Neutrophil (primary cell): ENCODE data around the gene CGNL1.

Experiments used
- H3K27ac ChIP-seq: fragments of 200-600 bp; sonication (generic); 2 replicates; pipeline ENCODE4 v1.5.1; 2016; ENCODE audit warnings: mild to moderate bottlenecking, moderate library complexity
- H3K27me3 ChIP-seq: fragments of 200-600 bp; sonication (generic); 2 replicates; pipeline ENCODE4 v1.6.0; 2016; ENCODE audit warnings: mild to moderate bottlenecking
- H3K36me3 ChIP-seq: fragments of 200-600 bp; sonication (generic); 2 replicates; pipeline ENCODE4 v1.5.1; 2017
- H3K4me1 ChIP-seq, 2 experiments: fragments of 200-600 bp in 1 of 2; sonication (generic) in 1 of 2; 1 replicate in 1 of 2; 2 replicates in 1 of 2; pipeline versions ENCODE4 v1.5.1 to v1.6.1; 2013 to 2016; ENCODE audit warnings: low read depth in 1 of 2, low read length in 1 of 2, mild to moderate bottlenecking in 1 of 2, moderate library complexity in 1 of 2; ENCODE audit not compliant: control insufficient read depth in 1 of 2, insufficient read depth in 1 of 2
- H3K4me3 ChIP-seq, 2 experiments: fragments of 200-600 bp in 1 of 2; sonication (generic) in 1 of 2; 1 replicate in 1 of 2; 2 replicates in 1 of 2; pipeline ENCODE4 v1.5.1; 2013 to 2016; ENCODE audit warnings: low read depth in 1 of 2, low read length in 1 of 2, mild to moderate bottlenecking in 1 of 2, moderate library complexity in 1 of 2
- H3K9me3 ChIP-seq: fragments of 200-600 bp; sonication (generic); 2 replicates; pipeline ENCODE4 v1.5.1; 2016
- TF ChIP-seq, protein P1 (sequence below): fragments of 200-600 bp; sonication (generic); IDR thresholded peaks from 2 replicates; pipeline ENCODE4 v1.5.1; 2016; ENCODE audit warnings: antibody characterized with exemption

Gene CGNL1

DNA sequence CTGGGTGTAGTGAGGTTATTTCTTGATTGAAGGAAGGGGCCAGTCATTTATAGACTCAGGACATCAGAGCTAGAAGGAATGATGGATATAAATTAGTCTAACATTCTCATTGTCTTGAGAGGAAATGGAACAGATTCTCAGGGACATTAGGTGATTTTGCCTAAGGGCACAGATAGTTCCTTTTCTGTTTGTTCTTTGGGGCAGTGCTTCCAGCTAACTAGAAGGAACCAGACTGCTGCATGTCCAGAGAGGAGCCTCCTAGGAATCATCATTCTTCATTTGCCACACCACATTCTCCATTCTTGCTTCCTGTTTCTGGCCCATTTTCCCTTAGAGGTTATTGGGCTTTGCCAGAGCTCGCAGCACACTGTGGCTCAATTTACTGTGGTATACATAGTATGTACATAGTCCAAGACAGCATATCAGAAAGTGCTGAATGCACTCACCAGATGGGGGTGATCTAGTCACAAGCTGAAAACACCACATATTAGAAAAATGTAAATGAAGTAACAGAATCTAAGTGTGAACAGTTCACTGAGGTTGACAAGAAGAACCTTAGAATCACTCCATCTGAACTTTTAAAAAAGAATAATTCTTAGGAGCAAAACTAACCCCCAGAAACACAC, 152.7 kb downstream of the CGNL1 start:
- no peaks in the 10 kb centered on the region for H3K4me1 ChIP-seq
- no peaks in the 10 kb centered on the region for H3K36me3 ChIP-seq
- H3K4me3 ChIP-seq: no peak overlapping the region
- H3K27me3 ChIP-seq: no peaks in the 10 kb centered on the region
- TF ChIP-seq, protein P1, sequence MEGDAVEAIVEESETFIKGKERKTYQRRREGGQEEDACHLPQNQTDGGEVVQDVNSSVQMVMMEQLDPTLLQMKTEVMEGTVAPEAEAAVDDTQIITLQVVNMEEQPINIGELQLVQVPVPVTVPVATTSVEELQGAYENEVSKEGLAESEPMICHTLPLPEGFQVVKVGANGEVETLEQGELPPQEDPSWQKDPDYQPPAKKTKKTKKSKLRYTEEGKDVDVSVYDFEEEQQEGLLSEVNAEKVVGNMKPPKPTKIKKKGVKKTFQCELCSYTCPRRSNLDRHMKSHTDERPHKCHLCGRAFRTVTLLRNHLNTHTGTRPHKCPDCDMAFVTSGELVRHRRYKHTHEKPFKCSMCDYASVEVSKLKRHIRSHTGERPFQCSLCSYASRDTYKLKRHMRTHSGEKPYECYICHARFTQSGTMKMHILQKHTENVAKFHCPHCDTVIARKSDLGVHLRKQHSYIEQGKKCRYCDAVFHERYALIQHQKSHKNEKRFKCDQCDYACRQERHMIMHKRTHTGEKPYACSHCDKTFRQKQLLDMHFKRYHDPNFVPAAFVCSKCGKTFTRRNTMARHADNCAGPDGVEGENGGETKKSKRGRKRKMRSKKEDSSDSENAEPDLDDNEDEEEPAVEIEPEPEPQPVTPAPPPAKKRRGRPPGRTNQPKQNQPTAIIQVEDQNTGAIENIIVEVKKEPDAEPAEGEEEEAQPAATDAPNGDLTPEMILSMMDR: no peak
- H3K27ac ChIP-seq: no peak overlapping the region
- H3K9me3 ChIP-seq: no peaks in the 10 kb centered on the region

DNA sequence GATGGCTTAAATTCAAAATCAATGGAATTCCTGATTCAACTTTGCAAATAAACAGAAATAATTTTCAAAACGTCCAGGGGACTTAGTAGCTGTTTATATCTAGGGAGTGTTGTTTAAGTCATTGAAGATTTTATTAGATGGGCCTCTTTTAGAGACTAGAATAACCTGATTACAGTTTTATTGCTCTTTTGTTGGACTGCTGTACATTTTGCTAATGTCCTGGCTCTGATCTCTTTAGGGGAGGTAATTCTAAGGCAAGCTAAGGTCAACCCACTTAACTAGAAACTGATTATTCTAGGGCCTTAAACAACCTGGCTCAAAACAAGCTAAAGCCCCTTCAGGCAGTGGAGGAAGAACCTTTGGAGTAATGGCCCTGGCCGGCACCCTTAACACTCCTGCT, 153.4 kb downstream of the CGNL1 start:
- no peak overlapping the region for H3K27ac ChIP-seq
- H3K4me1 ChIP-seq: no peaks in the 10 kb centered on the region
- H3K36me3 ChIP-seq: no peaks in the 10 kb centered on the region
- H3K9me3 ChIP-seq: no peaks in the 10 kb centered on the region
- TF ChIP-seq, protein P1: no peak
- no peaks in the 10 kb centered on the region for H3K27me3 ChIP-seq
- no peak overlapping the region for H3K4me3 ChIP-seq

DNA sequence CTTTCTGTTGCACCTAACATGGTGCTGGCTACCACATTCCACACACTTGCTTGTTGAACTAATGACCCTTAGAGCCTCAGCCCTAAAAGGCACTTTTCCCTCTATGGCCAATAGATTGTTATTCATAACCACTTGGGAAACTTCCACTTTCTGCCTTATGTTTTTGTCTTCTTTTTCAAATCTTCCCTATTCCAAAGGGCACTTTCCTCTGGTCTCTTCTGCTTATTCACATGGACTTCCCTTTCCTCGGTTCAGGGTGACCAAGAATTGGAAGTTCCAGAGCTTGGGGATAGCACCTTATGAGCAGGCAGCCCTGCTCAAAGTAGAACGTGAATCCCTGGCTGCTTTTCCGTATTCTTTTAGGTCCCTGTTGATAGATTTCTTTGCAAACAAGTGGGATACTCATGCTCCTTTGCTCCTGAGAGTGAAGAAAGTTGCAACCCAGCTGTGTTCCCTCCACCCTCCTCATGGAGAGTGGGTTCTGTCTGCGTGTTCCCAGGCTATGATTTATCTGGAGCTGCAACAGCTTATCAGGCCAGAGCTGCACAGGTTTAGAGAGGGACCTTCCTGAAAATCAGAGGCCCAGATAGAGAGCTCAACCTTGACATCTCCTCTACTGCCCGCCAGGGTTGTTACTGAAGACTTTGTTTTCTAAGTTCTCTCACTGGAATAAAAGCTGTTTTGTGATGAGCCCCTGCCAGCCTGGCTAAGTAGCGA, 156.6 kb downstream of the CGNL1 start:
- TF ChIP-seq, protein P1: no peak
- H3K4me1 ChIP-seq: no peaks in the 10 kb centered on the region
- H3K36me3 ChIP-seq: no peaks in the 10 kb centered on the region

DNA sequence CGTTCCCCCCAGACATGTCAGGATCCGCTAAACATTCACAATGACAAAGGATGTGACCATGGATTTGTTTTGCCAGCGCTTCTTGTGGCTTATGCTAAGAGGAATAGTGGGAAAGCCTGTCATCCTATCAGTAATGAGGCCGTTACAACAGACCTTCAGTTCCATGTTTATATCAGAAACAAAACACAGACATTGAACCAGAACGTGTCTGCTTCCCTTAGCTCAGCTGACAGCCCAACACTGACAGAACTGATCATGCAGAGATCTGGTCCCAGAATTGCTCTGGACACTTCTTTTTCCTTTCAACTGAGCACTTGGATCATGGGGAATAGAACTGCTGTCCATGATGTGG, 157.1 kb downstream of the CGNL1 start:
- Histone ChIP-seq H3K9me3 (no peaks in the 10 kb centered on the region), H3K4me3 (no peak overlapping the region), H3K36me3 (no peaks in the 10 kb centered on the region), H3K27me3 (no peaks in the 10 kb centered on the region), H3K4me1 (no peaks in the 10 kb centered on the region), H3K27ac (no peak overlapping the region)
- TF ChIP-seq, protein P1: no peak

More for the DNA sequence above, 156.6 kb downstream of the CGNL1 start:
- no peak overlapping the region for H3K4me3 ChIP-seq
- no peak overlapping the region for H3K27ac ChIP-seq
- H3K27me3 ChIP-seq: no peaks in the 10 kb centered on the region
- no peaks in the 10 kb centered on the region for H3K9me3 ChIP-seq

DNA sequence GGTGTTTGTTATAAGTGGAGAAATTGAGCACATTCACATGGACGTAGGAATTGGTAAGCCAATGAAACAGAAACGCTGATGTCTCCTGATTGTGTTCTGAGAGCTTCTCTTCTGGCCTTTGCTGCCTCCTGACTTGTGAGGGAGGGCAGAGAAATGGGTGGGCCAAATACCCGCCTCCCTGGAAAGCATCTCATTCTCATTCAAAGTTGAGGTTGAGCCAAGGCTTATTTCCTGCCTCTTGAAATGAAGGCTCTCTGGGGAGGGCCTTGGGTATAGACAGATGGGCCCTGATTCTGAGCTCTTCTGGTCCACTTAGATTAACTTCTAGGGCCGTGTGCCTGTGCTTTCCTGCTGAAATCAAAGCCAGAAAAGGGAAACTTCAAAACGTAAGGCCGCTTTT, 158.0 kb downstream of the CGNL1 start:
- Histone ChIP-seq H3K4me3 (no peak overlapping the region), H3K27ac (no peak overlapping the region), H3K9me3 (no peaks in the 10 kb centered on the region), H3K36me3 (no peaks in the 10 kb centered on the region), H3K4me1 (no peaks in the 10 kb centered on the region), H3K27me3 (no peaks in the 10 kb centered on the region)
- TF ChIP-seq, protein P1: no peak
